T-helper 17 cell (primary cell): ENCODE results near the gene TSPAN2. TPM values are rescaled to one million over a fixed set of nuclear protein-coding genes. Genes with fewer than 3 reads are reported as not detected.

Source experiments
- ATAC-seq: fragments of 150-1000 bp; cut with Tn5 transposase; 2 replicates; pipeline ENCODE4 v1.10.0; 2021; ENCODE audit warnings: mild to moderate bottlenecking, moderate library complexity
- DNase-seq, 3 donors: peaks; one replicate each; pipeline versions ENCODE4 v3.0.0 to v3.0.0-alpha.2; 2020 to 2021
- H3K9me3 ChIP-seq: one replicate; pipeline ENCODE4 v1.7.0; 2013; ENCODE audit warnings: low read length, mild to moderate bottlenecking; ENCODE audit not compliant: control insufficient read depth, poor library complexity, severe bottlenecking
- H3K27ac Mint-ChIP-seq: one replicate; pipeline ENCODE4 v1.8.0; 2022; ENCODE audit warnings: mild to moderate bottlenecking, moderate library complexity, mixed read lengths
- H3K27me3 Mint-ChIP-seq: one replicate; pipeline ENCODE4 v1.8.0; 2022; ENCODE audit warnings: mixed read lengths
- H3K36me3 Mint-ChIP-seq: one replicate; pipeline ENCODE4 v1.8.0; 2022; ENCODE audit warnings: low read depth, mixed read lengths
- H3K4me1 Mint-ChIP-seq: one replicate; pipeline ENCODE4 v1.8.0; 2022; ENCODE audit warnings: mild to moderate bottlenecking, mixed read lengths
- H3K4me3 Mint-ChIP-seq: one replicate; pipeline ENCODE4 v1.8.0; 2022; ENCODE audit warnings: mild to moderate bottlenecking, moderate library complexity, mixed read lengths
- total RNA-seq, 4 donors: library from RNA in 2 of 4; stranded (reverse) in 2 of 4; gene quantifications; one replicate each; pipeline ENCODE4 v1.2.3 and lab custom pipeline; 2022 to 2026

The TSPAN2 gene
- total RNA-seq, 2 donors from 2014 or later = 9.2 to 14.2 TPM

GRCh38 chr1:115105831-115106230, 16.5 kb upstream of the TSPAN2 start:
- Mint-ChIP-seq H3K27ac (no peak overlapping the region), H3K4me3 (no peak overlapping the region), H3K4me1 (peaks cover 20% of the 10 kb centered on the region), H3K36me3 (peaks cover 3% of the 10 kb centered on the region), H3K27me3 (no peaks in the 10 kb centered on the region)
- DNase-seq (no peak), ATAC-seq (no peak)
- H3K9me3 ChIP-seq = no peaks in the 10 kb centered on the region

GRCh38 chr1:115099693-115100050, 10.4 kb upstream of the TSPAN2 start:
- peak overlapping the region; percentile 100 for H3K27ac Mint-ChIP-seq
- DNase-seq (no peak), ATAC-seq (no peak)

DNA sequence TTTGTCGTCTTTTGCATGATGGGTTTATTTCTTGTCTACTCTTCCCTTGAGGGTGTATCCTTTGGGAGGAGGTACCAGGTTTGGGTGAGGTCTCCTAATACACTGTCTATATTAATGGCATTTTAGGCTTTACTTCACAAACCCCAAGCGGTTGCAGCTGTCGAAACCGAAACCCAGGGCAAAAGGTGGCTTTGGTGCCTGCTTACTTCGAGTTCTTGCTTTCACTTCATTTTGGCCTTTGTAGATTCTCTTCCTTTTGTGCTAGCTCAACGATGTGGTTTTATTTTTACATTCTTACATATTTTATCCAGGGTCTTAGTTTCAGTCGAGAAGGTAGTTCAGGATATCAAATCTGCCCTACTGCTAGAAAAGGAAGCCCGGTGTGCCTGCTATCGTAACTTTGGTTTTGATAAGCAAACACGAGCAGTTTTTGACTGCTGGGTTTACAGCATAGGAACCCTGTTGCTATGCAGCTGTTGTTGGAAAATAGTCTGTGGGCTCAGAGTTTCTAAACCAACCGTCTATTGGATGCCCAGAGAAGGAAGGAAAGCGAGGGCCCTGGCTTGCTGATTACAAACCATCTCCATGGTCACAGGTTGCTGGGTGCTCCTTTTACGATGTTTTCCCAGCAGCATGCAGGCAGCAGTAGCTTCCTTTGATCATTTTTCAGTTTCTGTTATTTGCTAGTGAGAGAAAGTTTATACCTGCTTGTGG, 9.8 kb upstream of the TSPAN2 start:
- Mint-ChIP-seq H3K4me3 (peak overlapping the region; percentile 95), H3K27ac (peak overlapping the region; percentile 100), H3K36me3 (no peaks in the 10 kb centered on the region), H3K4me1 (peaks cover 55% of the 10 kb centered on the region), H3K27me3 (no peaks in the 10 kb centered on the region)
- H3K9me3 ChIP-seq = no peaks in the 10 kb centered on the region
- ATAC-seq (peak; percentile 93), DNase-seq (peak; percentile 23 to 70 (median 63))

More at GRCh38 chr1:115099693-115100050, 10.4 kb upstream of the TSPAN2 start:
- H3K4me3 Mint-ChIP-seq = peak overlapping the region; percentile 95
- no peaks in the 10 kb centered on the region for H3K36me3 Mint-ChIP-seq
- H3K4me1 Mint-ChIP-seq = peaks cover 55% of the 10 kb centered on the region
- H3K9me3 ChIP-seq = no peaks in the 10 kb centered on the region
- H3K27me3 Mint-ChIP-seq = no peaks in the 10 kb centered on the region

- no peaks in the 10 kb centered on the region for H3K36me3 Mint-ChIP-seq
- H3K27me3 Mint-ChIP-seq = no peaks in the 10 kb centered on the region
- no peak for ATAC-seq
- DNase-seq = no peak
- no peaks in the 10 kb centered on the region for H3K9me3 ChIP-seq
- no peak overlapping the region for H3K4me3 Mint-ChIP-seq
- peaks cover 47% of the 10 kb centered on the region for H3K4me1 Mint-ChIP-seq
- H3K27ac Mint-ChIP-seq = no peak overlapping the region
These were observed 2.9 kb upstream of the TSPAN2 start for GRCh38 chr1:115092175-115092574.

GRCh38 chr1:115091572-115091971, 2.3 kb upstream of the TSPAN2 start:
- H3K27me3 Mint-ChIP-seq = no peaks in the 10 kb centered on the region
- H3K9me3 ChIP-seq = no peaks in the 10 kb centered on the region
- H3K27ac Mint-ChIP-seq = peak overlapping the region; percentile 91
- H3K4me3 Mint-ChIP-seq = no peak overlapping the region
- H3K36me3 Mint-ChIP-seq = no peaks in the 10 kb centered on the region
- H3K4me1 Mint-ChIP-seq = peaks cover 43% of the 10 kb centered on the region
- ATAC-seq (no peak), DNase-seq (no peak)

DNA sequence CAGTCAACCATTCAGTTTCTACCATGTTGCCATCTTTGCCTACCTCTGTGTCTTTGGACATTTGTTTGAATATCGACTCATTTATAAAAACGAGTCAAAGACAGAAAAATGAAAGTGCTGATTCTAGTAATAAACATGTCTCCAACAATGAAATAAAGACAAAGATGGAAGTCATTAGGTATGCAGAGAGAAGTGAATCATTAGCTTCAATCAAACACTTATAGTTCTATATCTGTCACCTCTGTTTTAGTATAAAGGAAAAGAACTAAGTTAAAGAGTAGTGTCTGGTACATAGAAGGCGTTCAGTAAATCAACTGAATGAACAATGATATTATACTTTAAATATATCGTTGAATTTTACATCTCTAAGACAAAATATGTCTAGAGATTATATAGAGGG, 1.7 kb upstream of the TSPAN2 start:
- peaks cover 42% of the 10 kb centered on the region for H3K4me1 Mint-ChIP-seq

GRCh38 chr1:115090540-115090939, 1.2 kb upstream of the TSPAN2 start:
- Mint-ChIP-seq H3K27me3 (no peaks in the 10 kb centered on the region), H3K27ac (peak overlapping the region; percentile 91), H3K36me3 (no peaks in the 10 kb centered on the region), H3K4me3 (peak overlapping the region; percentile 87), H3K4me1 (peaks cover 43% of the 10 kb centered on the region)
- DNase-seq = no peak
- ATAC-seq = no peak
- H3K9me3 ChIP-seq = no peaks in the 10 kb centered on the region

More for the DNA sequence above, 1.7 kb upstream of the TSPAN2 start:
- no peaks in the 10 kb centered on the region for H3K27me3 Mint-ChIP-seq
- peak overlapping the region; percentile 91 for H3K27ac Mint-ChIP-seq
- ATAC-seq (no peak), DNase-seq (no peak)
- H3K9me3 ChIP-seq = no peaks in the 10 kb centered on the region
- H3K36me3 Mint-ChIP-seq = no peaks in the 10 kb centered on the region
- no peak overlapping the region for H3K4me3 Mint-ChIP-seq

- no peaks in the 10 kb centered on the region for H3K36me3 Mint-ChIP-seq
- no peaks in the 10 kb centered on the region for H3K9me3 ChIP-seq
- no peak for DNase-seq
- H3K4me1 Mint-ChIP-seq = peaks cover 41% of the 10 kb centered on the region
- no peak for ATAC-seq
- no peaks in the 10 kb centered on the region for H3K27me3 Mint-ChIP-seq
- peak overlapping the region; percentile 91 for H3K27ac Mint-ChIP-seq
- H3K4me3 Mint-ChIP-seq = peak overlapping the region; percentile 87
These were observed 835 bp upstream of the TSPAN2 start for GRCh38 chr1:115090186-115090490.

DNA sequence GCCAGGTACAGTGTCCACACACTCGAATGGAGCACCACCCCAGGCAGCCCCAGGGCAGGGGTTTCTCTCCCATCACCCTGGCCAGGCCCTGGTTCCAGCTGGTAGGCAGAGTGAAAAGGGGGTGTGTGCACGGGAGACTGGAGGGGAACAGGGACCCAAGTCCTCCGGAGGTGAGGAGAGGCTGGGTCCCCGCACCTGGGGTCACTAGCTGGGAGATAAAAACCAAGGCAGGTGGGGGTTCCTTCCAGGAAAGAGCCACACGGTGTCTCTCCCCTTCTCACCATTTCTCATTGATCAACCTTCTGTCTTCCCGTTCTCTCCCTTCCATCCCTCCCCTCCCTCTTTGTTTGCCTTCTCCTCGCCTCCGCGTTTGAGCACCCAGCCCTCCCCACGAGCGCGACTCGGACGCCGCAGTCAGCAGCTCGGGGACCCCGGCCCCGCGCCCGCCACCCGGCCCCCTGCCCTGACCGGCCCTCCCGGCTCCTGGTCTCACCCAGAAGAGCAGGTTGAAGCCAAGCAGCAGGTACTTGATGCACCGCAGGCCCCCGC, 358 bp downstream of the TSPAN2 start:
- H3K4me3 Mint-ChIP-seq = peak overlapping the region; percentile 87
- H3K27ac Mint-ChIP-seq = peak overlapping the region; percentile 91
- no peak for DNase-seq
- no peak for ATAC-seq
- H3K27me3 Mint-ChIP-seq = no peaks in the 10 kb centered on the region
- peaks cover 47% of the 10 kb centered on the region for H3K4me1 Mint-ChIP-seq
- no peaks in the 10 kb centered on the region for H3K9me3 ChIP-seq
- H3K36me3 Mint-ChIP-seq = no peaks in the 10 kb centered on the region

- Mint-ChIP-seq H3K4me1 (peaks cover 47% of the 10 kb centered on the region), H3K4me3 (peak overlapping the region; percentile 87), H3K27me3 (no peaks in the 10 kb centered on the region), H3K27ac (peak overlapping the region; percentile 91), H3K36me3 (no peaks in the 10 kb centered on the region)
- no peaks in the 10 kb centered on the region for H3K9me3 ChIP-seq
- ATAC-seq = no peak
- no peak for DNase-seq
These were observed 1.1 kb downstream of the TSPAN2 start for GRCh38 chr1:115088115-115088778.

- H3K9me3 ChIP-seq = no peaks in the 10 kb centered on the region
- Mint-ChIP-seq H3K27ac (peak overlapping the region; percentile 89), H3K36me3 (peaks cover 3% of the 10 kb centered on the region), H3K27me3 (no peaks in the 10 kb centered on the region), H3K4me1 (peaks cover 38% of the 10 kb centered on the region), H3K4me3 (peak overlapping the region; percentile 55)
- no peak for ATAC-seq
- no peak for DNase-seq
These were observed 3.0 kb downstream of the TSPAN2 start for GRCh38 chr1:115086176-115086830.

DNA sequence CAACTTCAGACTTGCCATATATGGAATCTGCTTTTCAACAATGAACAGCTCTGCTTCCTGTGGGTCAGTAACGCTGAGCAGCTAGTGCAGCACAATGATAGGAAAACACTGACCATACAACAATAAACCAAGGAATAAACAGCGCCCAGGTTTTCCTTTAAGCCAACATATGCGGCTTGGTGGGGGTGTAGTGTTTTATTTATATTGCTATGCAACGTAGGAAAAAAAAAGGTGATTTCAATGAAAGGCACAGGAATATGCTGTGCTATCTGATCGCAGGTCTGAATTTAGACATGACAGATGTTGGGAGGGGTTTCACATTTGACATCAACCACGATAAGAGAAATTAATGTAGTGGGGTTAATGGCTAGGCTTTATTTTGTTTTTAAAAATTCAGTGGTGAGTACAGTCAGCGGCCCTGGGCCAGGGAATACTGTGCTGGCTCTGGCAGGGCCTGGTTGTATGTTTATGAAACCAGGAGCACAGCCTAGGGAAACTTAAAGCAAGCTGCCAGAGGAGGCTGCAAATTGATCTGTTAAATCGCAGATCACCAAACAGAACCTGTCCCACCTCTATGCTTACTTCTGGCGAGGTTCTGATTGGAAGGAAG, 4.3 kb downstream of the TSPAN2 start:
- ATAC-seq = peak; percentile 68
- H3K4me3 Mint-ChIP-seq = peak overlapping the region; percentile 66

GRCh38 chr1:115082949-115083348, 6.4 kb downstream of the TSPAN2 start:
- Mint-ChIP-seq H3K27ac (no peak overlapping the region), H3K4me3 (no peak overlapping the region), H3K4me1 (peaks cover 20% of the 10 kb centered on the region), H3K36me3 (peaks cover 3% of the 10 kb centered on the region), H3K27me3 (no peaks in the 10 kb centered on the region)
- no peaks in the 10 kb centered on the region for H3K9me3 ChIP-seq
- ATAC-seq (no peak), DNase-seq (no peak)

More for the DNA sequence above, 4.3 kb downstream of the TSPAN2 start:
- Mint-ChIP-seq H3K27me3 (no peaks in the 10 kb centered on the region), H3K36me3 (peaks cover 3% of the 10 kb centered on the region), H3K27ac (peak overlapping the region; percentile 89), H3K4me1 (peaks cover 32% of the 10 kb centered on the region)
- no peak for DNase-seq
- no peaks in the 10 kb centered on the region for H3K9me3 ChIP-seq
